ENCODE data around the gene MACF1. TPM values are rescaled to one million over a fixed set of nuclear protein-coding genes. Genes with fewer than 3 reads are reported as not detected.
A peak's percentile ranks its signal among the peaks of the same experiment; 100 is the strongest.

Gene MACF1
- total RNA-seq, 1 experiment from 2014 or later: 190 TPM

- Histone ChIP-seq H4K20me1 (ENCODE audit: control insufficient read depth, insufficient read depth, insufficient read length) (no peaks in the 10 kb centered on the region), H3K4me1 (ENCODE audit: insufficient read depth, low read length) (no peaks in the 10 kb centered on the region), H3K4me2 (ENCODE audit: insufficient read depth, insufficient read length, low read length) (no peak overlapping the region), H3K79me1 (ENCODE audit: insufficient read depth, low read depth, low read length, poor library complexity, severe bottlenecking) (no peaks in the 10 kb centered on the region), H2AFZ (ENCODE audit: low read length) (no peak overlapping the region), H3K9me3 (ENCODE audit: control insufficient read depth, low read depth, low read length) (no peaks in the 10 kb centered on the region), H4K91ac (ENCODE audit: insufficient read length, low read depth, low read length) (no peak overlapping the region), H3K14ac (ENCODE audit: insufficient read depth, low read length) (no peak overlapping the region), H3T11ph (ENCODE audit: low read length) (no peak overlapping the region), H3K4ac (ENCODE audit: low read depth, low read length) (no peak overlapping the region), H2BK15ac (ENCODE audit: low read depth, low read length) (no peak overlapping the region), H2BK5ac (ENCODE audit: insufficient read length, low read length) (no peak overlapping the region), H4K8ac (replicated peaks; ENCODE audit: insufficient read length, low read depth, low read length) (no peak overlapping the region), H2BK12ac (ENCODE audit: insufficient read length, low read depth, low read length) (no peak overlapping the region), H3K56ac (ENCODE audit: insufficient read length, low read depth, low read length) (no peak overlapping the region), H2AK5ac (ENCODE audit: insufficient read length, low read length) (no peak overlapping the region), H4K5ac (ENCODE audit: insufficient read length, low read depth, low read length) (no peak overlapping the region), H2BK20ac (ENCODE audit: low read depth, low read length, poor library complexity, severe bottlenecking) (no peak overlapping the region), H3K27me3 (ENCODE audit: insufficient read depth, low read length) (no peaks in the 10 kb centered on the region), H2BK120ac (ENCODE audit: low read depth, low read length, poor library complexity, severe bottlenecking) (no peak overlapping the region), H3K27ac (ENCODE audit: insufficient read length, low read depth, low read length) (no peak overlapping the region), H3K18ac (ENCODE audit: insufficient read length, low read depth, low read length) (no peak overlapping the region), H3K23ac (ENCODE audit: insufficient read length, low read depth, low read length) (no peak overlapping the region), H3K79me2 (ENCODE audit: insufficient read depth, low read length) (no peaks in the 10 kb centered on the region), H3K9ac (ENCODE audit: extremely low read depth, insufficient read length, low read length) (no peak overlapping the region), H3K23me2 (ENCODE audit: insufficient read length, low read depth, low read length, poor library complexity, severe bottlenecking) (no peaks in the 10 kb centered on the region)
- WGBS (ENCODE audit: extremely low coverage, insufficient read length, low lambda C conversion rate): no CpG with 5 or more reads among the region's 5 CpGs
- Mint-ChIP-seq H3K27me3 (ENCODE audit: low read depth) (no peaks in the 10 kb centered on the region; the same call in 1 of the 2 replicates), H3K4me1 (no peaks in the 10 kb centered on the region), H3K4me3 (no peak overlapping the region), H3K9me3 (no peaks in the 10 kb centered on the region), H3K27ac (peak overlapping the region in 1 of 3 experiments; percentile 77; a peak in 1 of 7 replicates), H3K36me3 (ENCODE audit: insufficient read depth in 1 of 3, low read depth in 3 of 3) (peaks cover 68 to 94% (median 93%) of the 10 kb centered on the region in 3 experiments; a peak in 6 of 7 replicates)
- no peak for DNase-seq
- no peak for TF ChIP-seq CTCF (conservative IDR thresholded peaks at IDR 0.05)
Measured at GRCh38 chr1:39452540-39452939, 248.0 kb downstream of the MACF1 start.
